Right lung (tissue), 5 donors: ENCODE data around the gene HMGN2. TPM values are rescaled to one million over a fixed set of nuclear protein-coding genes. Genes with fewer than 3 reads are reported as not detected.

Experiments
- DNase-seq, 2 donors: peaks; one replicate each; pipeline ENCODE4 v3.0.0-alpha.2; 2013
- polyA plus RNA-seq, 5 donors: library from polyadenylated mRNA; unstranded; fragments of 120-200 nt; gene quantifications; one replicate each; pipeline versions ENCODE4 v1.2.1 to v1.2.3, GENCODE V29; 2013; ENCODE audit warnings: inconsistent platforms in 1 of 5, low replicate concordance in 1 of 5; ENCODE audit not compliant: insufficient read length in 5 of 5, insufficient read depth in 1 of 5

HMGN2 gene
- polyA plus RNA-seq, 5 donors = 1,072 to 1,438 (median 1,211) TPM

DNA sequence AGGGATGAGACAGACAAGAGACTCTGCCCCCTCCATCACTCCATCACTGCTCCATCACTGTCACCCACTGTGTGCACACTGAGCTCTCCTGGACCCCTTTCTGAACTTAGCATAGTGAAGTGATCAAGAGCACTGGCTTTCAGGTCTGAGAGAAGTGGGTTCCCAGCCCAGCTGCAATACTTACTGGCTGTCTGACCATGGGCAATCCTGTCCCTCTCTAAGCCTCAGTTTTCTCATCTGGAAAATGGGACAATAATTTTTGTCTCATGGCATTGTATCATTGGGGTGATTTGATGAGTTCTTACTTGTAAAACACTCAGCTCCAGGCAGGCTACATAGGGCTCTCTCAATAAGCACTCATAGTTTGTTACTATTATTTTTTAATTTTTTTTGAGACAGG, 49.8 kb downstream of the HMGN2 start:
- no peak for DNase-seq

DNA sequence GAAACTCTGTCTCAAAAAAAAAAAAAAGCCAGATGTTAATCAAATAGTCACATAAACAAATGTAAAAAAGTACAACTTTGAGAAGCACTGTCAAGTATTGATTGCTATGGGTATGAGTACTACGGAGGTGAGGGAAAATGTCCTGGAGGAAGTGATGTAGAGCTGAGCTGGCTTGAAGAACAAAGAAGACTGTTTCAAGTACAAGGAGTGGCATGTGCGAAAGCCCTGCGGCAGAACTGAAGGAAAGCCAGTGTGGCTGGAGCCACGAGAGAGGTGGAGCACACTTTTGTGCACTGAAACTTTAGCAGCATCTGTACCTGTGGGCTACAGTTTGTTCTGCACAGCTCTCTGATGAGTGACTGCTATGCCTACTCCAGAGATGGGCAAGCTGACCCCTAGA, 51.9 kb downstream of the HMGN2 start:
- no peak for DNase-seq

Other genes starting within 250 kb of the HMGN2 start
- 10 to 100 TPM; 20.0 to 26.4 (median 21.9) TPM for gene CEP85, start 238.2 kb upstream of the HMGN2 start, polyA plus RNA-seq
- 100 to 1,000 TPM in 2 of 5 donors, 10 to 100 TPM in 3; 89.9 to 123 (median 98.7) TPM for gene SH3BGRL3, start 192.4 kb upstream of the HMGN2 start, polyA plus RNA-seq
- gene UBXN11, start 165.8 kb upstream of the HMGN2 start, polyA plus RNA-seq = 10 to 100 TPM; 23.7 to 29.6 (median 27.9) TPM
- 1 to 10 TPM; 2.8 to 7.0 (median 5.6) TPM for gene CD52, start 154.5 kb upstream of the HMGN2 start, polyA plus RNA-seq
- gene CRYBG2, start 118.3 kb upstream of the HMGN2 start, polyA plus RNA-seq = 1 to 10 TPM in 4 of 5 donors, under 1 TPM in 1; 0.70 to 2.5 (median 1.5) TPM
- under 1 TPM in 4 of 5 donors, not detected in 1; 0.10 to 0.27 (median 0.19) TPM for gene ZNF683, start 99.7 kb upstream of the HMGN2 start, polyA plus RNA-seq
- gene LIN28A, start 61.6 kb upstream of the HMGN2 start, polyA plus RNA-seq = under 1 TPM; 0.06 to 0.10 (median 0.08) TPM
- gene DHDDS, start 40.1 kb upstream of the HMGN2 start, polyA plus RNA-seq = 10 to 100 TPM; 27.5 to 36.6 (median 35.4) TPM
- 10 to 100 TPM; 19.3 to 27.8 (median 23.4) TPM for gene RPS6KA1, start 57.3 kb downstream of the HMGN2 start, polyA plus RNA-seq
- 100 to 1,000 TPM in 1 of 5 donors, 10 to 100 TPM in 4; 78.6 to 106 (median 82.4) TPM for gene ARID1A, start 223.6 kb downstream of the HMGN2 start, polyA plus RNA-seq